Stimulated activated CD8-positive, alpha-beta memory T cell treated with anti-CD3 and anti-CD28 coated beads, Interleukin-2, amount 100 ng/mL, for 48 hours (primary cell): Measurements from ENCODE around the gene UNC93A.
A peak's percentile ranks its signal among the peaks of the same experiment; 100 is the strongest.
"Not testable (repeated sequence)": the region's sequence is repeated elsewhere in the genome, so short reads cannot be mapped to it uniquely, and the experiment has no call there.

ENCODE experiments used
- DNase-seq, 2 donors: peaks; one replicate each; pipeline ENCODE4 v3.0.0-alpha.2; 2020; ENCODE audit warnings: low read depth in 2 of 2

UNC93A gene

GRCh38 chr6:167338541-167339117 is 47.5 kb downstream of the UNC93A start:
- no peak for DNase-seq

DNA sequence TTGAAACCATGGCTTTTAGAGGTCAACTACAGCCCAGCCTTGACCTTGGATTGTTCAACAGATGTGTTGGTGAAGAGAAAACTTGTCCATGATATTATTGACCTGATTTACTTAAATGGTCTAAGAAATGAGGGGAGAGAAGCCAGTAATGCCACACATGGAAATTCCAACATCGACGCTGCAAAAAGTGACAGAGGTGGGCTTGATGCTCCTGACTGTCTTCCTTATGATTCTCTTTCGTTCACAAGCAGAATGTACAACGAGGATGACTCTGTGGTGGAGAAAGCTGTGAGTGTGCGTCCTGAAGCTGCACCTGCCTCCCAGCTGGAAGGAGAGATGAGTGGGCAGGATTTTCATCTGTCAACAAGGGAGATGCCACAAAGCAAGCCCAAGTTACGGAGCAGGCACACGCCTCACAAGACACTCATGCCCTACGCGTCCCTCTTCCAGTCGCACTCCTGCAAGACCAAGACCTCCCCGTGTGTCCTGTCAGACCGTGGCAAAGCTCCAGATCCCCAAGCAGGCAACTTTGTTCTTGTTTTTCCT is 50.0 kb downstream of the UNC93A start:
- no peak for DNase-seq

DNA sequence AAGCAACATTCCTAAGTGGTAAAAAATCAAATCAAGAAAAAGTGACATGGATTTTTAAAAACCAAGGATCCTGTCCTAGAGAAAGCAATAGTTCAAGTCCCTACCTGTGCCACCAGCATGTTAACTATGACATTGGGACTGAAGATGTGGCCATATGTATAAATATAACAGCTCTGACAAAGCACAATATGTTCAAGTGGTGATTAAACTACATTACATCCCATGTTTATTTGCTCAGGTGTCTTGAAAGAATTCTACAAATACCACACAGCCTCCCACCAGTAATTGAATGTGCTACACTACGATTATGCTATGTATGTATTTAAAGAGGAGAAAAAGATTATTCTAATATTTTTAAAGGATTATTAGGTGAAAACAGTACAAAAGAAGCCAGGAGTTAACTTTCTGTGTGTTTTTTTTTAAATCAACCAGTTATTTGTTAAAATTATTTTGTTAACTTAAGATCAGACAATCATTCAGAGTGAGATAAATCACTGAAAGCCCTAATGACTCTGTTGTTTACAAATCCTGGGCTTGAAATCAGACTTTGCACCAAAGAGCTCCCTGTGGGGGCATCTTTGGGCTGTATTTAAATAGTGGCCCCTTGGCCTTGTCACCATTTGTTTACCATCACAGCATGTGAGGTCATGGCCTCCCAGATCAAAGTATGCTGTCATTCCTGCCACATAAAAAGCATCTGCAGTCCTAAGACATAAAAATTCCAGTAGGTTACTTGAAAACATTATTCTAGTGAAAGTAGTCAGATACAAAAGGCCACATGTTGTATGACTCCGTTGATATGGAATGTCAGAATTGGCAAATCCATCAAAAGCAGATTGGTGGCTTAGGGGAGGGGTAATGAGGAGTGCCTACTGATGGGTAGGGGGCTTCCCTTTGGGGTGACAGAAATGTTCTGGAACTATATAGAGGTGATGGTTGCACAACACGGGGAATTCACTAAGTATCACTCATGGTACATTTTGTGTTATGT is 50.8 kb downstream of the UNC93A start:
- DNase-seq = no peak

DNA sequence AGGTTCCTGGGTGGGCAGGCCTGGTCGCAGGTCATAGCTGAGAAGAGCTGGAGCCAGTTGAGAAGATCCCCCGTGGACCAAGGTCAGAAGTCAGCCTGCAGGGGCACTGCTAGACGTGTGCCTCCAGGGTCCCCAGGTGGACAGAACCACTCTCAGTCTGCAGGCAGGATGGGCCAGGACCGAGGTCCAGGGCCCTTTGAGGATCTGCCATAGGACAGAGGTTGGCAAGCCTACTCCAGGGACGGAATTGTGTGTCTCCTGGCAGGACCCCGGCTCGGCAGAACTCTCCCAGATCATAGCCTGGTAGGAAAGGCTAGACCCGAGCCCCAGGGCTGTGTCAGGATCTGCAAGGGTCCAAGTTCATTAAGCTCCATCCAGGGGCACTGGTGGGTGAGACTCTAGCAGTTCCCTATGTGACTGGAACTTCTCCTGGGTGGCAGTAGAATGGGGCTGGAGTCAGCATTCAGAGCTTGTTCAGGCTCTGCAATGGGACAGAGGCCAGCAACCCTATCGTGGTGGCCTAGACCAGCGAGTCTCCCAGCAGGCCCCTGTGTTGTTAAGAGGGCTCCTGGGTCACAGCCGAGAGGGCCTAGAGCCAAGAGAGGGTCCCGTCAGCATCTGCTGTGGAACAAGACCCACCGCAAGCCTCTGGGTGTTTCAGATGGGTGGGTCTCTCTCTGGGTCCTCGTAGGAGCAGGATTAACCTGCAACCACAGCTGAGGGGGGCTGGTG is 51.9 kb downstream of the UNC93A start:
- no peak for DNase-seq

DNA sequence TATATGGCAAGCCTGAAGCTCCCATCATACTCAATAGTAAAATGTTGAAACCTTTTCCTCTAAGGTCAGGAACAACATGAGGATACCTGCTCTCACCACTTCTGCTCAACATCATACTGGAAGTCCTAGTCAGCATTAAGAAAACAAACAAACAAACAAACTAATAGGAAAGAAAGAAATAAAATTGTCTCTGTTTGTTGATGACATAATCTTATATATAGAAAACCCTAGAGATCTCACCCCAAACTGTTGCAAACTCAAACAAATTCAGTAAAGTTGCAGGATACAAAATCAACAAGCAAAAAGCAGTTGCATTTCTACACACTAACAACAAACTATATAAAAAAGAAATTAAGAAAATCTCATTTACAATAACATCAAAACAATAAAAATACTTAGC is 54.2 kb downstream of the UNC93A start:
- no peak for DNase-seq

DNA sequence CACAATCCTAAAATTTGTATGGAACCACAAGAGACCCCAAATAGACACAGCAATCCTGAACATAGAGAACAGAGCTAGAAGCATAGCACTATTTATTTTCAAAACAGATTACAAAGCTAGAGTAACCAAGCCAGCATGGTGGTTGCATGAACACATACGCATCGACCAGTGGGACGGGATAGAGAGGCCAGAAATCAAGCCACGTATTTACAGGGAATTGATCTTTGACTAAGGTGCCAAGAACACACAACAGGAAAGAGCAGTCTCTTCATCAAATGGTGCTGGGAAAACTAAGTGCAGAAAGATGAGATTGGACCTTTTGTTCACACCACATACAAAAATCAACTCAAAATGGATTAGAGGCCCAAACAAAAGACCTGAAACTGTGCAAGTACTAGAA is 54.8 kb downstream of the UNC93A start:
- DNase-seq = no peak

GRCh38 chr6:167347226-167347625 is 56.1 kb downstream of the UNC93A start:
- no peak for DNase-seq

- DNase-seq = no peak
Observed at GRCh38 chr6:167349631-167350274, 58.6 kb downstream of the UNC93A start.

GRCh38 chr6:167350275-167350696 is 59.2 kb downstream of the UNC93A start:
- DNase-seq = no peak

DNA sequence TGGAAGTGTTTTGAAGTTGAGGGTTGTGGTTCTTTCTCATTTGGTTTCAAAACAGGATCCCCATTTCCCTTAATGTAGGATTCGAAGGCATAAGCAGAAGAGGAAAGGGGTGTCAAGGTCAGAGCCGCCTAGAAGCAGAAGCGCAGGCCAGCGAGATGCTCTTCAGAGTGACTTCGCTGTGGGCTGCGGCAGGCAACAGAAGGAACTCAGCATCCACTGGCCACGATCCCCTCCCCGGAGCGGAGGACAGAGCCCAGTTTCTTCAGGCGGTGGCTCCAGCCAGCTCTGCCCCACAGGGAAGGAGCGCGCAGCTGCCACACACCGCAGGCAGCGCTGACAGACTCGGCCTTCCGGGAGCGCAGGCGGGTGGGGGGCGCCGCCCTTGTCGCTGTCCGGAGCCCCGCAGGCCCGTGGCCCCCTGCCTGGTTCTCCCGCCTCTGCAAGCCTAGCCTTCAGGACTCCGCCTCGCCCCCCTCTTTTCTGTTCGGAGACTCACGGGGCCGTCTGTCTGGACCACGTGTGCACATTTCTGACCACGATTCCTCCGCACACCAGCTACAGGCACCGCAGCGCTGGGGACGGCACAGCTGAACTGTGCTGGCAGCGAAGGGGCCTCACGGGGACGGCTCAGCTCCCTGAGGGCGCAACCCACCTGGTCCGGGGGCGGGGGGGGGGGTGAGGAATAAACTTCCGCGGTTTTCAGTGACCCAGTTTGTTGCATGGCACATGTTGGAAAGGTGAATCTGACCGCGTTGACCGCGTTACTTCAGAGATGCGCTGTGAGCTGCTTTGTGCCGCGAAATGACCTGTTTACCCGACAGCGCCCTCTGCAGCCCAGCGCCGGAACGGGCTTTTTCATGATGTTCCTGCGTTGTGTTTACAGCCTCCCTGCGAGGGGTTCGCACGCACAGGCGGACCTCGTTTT is 59.9 kb downstream of the UNC93A start:
- peak; percentile 79 to 82 for DNase-seq

DNA sequence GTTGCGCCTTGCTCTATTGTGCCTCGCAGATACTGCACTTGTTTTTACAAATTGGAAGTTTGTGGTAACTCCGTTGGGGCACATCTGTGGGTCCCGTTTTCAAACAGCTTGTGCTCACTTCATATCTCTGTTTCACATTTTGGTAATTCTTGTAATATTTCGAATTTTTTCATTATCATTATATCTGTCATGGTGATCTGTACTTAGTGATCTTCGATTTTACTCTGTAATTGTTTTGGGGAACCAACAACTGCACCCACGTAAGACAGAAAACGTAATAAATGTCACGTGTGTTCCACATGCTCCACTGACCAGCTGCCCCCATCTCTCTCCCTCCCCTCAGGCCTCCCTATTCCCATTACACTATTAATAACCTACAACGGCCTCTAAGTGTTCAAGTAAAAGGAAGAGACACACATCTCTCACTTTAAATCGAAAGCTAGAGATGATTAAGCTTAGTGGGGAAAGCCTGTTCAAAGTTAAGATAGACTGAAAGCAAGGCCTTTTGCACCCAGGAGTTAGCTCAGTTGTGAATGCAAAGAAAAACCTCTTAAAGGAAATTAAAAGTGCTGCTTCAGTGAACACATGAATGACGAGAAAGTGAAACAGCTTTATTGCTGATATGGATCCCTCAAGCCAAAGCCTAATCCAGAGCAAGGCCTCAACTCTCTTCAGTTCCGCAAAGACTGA is 60.7 kb downstream of the UNC93A start:
- no peak for DNase-seq

- DNase-seq = no peak
Observed at GRCh38 chr6:167356874-167357273, 65.8 kb downstream of the UNC93A start.

DNA sequence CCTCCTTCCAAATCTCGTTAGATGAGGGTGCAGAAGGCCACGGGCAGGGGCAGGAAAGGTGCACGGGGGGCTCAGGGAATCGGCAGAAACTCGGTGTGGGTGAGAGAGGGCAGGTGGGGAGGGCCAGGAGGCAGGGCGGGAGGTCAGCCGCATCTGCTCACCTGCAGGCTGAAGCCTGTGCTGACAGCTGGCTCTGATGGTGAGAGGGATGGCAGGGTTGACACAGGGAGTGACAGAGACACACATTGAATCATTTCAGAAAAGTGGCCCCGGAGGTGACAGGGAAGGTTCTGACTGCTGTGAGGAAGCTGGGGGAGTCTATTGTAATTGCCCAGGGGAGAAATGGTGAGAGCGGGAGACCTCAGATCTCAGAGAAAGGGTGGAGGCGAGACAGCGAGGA is 67.3 kb downstream of the UNC93A start:
- DNase-seq = not testable (repeated sequence)

GRCh38 chr6:167361170-167361569 is 70.1 kb downstream of the UNC93A start:
- DNase-seq = not testable (repeated sequence)
